ENCODE data around the gene CUBN. TPM values are rescaled to one million over a fixed set of nuclear protein-coding genes. Genes with fewer than 3 reads are reported as not detected.
"Not testable (repeated sequence)": the region's sequence is repeated elsewhere in the genome, so short reads cannot be mapped to it uniquely, and the experiment has no call there.

Gene CUBN
- total and polyA plus RNA-seq, 2 of the 13 experiments (the other 11 are each of a cell fraction or from before 2014, with no cell fraction given): 0.27 to 0.32 TPM

DNA sequence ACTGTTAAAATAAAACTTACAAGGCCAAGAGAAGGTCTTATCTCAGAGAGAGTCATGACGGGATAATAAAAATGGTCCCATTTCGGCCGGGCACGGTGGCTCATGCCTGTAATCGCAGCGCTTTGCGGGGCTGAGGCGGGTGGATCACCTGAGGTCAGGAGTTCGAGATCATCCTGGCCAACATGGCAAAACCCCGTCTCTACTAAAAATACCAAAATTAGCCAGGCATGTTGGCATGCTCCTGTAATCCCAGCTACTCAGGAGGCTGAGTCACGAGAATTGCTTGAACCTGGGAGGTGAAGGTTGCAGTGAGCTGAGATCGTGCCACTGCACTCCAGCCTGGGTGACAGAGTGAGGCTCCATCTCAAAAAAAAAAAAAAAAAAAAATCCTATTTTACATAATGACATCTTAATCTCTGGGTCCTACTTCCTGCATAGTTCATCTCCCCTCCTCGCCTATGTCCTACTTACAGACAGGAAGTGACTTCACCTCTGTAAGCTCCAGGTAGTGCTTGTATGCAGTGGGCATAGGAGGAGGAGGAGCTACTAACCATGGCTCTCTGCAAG lies 14.7 kb downstream of the CUBN start:
- H3K9me3 ChIP-seq (ENCODE audit: low read length); POLR2A ChIA-PET; ATAC-seq; H4K20me1 ChIP-seq (ENCODE audit: insufficient read depth, low read length); BruUV-seq (replicated peaks); DNase-seq (ENCODE audit: low spot score); in situ Hi-C loops (cut with HindIII; ENCODE audit: extremely low pct_ligation_motif_present, low pct_unique_long_range_greater_than_20kb); CTCF ChIA-PET (ENCODE audit: low intra/inter-chr PET ratio, low total read pairs); H3K4me3 ChIP-seq (replicated peaks in 1 of 3; ENCODE audit: insufficient read depth in 1 of 3, low read depth in 2 of 3, low read length in 3 of 3); H3K9ac ChIP-seq (ENCODE audit: insufficient read depth, low read depth, low read length); FAIRE-seq; H3K79me2 ChIP-seq (ENCODE audit: insufficient read depth, low read length); H3K4me2 ChIP-seq (ENCODE audit: low read depth, low read length); H2AFZ ChIP-seq (ENCODE audit: low read length); H3K27ac ChIP-seq (ENCODE audit: extremely low read length, insufficient read depth, low read length); H3K36me3 ChIP-seq (replicated peaks in 1 of 2; ENCODE audit: control insufficient read depth in 1 of 2, insufficient read depth in 2 of 2, low read length in 2 of 2); H3K27me3 ChIP-seq (ENCODE audit: control insufficient read depth in 1 of 2, insufficient read depth in 2 of 2, low read length in 2 of 2); intact Hi-C loops (cut with micrococcal nuclease; ENCODE audit: unreplicated experiment): not testable (repeated sequence)
- H3K4me1 ChIP-seq (ENCODE audit: insufficient read depth, low read length): peaks cover 16% of the 10 kb centered on the region
- WGBS (ENCODE audit: low lambda C conversion rate): 72% methylated on average over 10 of the region's 13 CpGs

GRCh38 chr10:17113889-17114540 lies 15.6 kb downstream of the CUBN start:
- Histone ChIP-seq H3K4me3 (replicated peaks in 1 of 3; ENCODE audit: insufficient read depth in 1 of 3, low read depth in 2 of 3, low read length in 3 of 3) (no peak overlapping the region), H3K4me2 (ENCODE audit: low read depth, low read length) (no peak overlapping the region), H3K36me3 (replicated peaks in 1 of 2; ENCODE audit: control insufficient read depth in 1 of 2, insufficient read depth in 2 of 2, low read length in 2 of 2) (no peaks in the 10 kb centered on the region), H2AFZ (ENCODE audit: low read length) (no peak overlapping the region), H3K27ac (ENCODE audit: extremely low read length, insufficient read depth, low read length) (no peak overlapping the region), H3K79me2 (ENCODE audit: insufficient read depth, low read length) (no peaks in the 10 kb centered on the region), H3K27me3 (ENCODE audit: control insufficient read depth in 1 of 2, insufficient read depth in 2 of 2, low read length in 2 of 2) (no peaks in the 10 kb centered on the region), H4K20me1 (ENCODE audit: insufficient read depth, low read length) (no peaks in the 10 kb centered on the region), H3K4me1 (ENCODE audit: insufficient read depth, low read length) (peaks cover 7% of the 10 kb centered on the region), H3K9me3 (ENCODE audit: low read length) (no peaks in the 10 kb centered on the region), H3K9ac (ENCODE audit: insufficient read depth, low read depth, low read length) (no peak overlapping the region)
- WGBS (ENCODE audit: low lambda C conversion rate): 53% methylated on average over 5 of the region's 7 CpGs
- no peak for ATAC-seq
- no peak for FAIRE-seq
- no peak for DNase-seq (ENCODE audit: low spot score)
- in situ Hi-C loops (cut with HindIII; ENCODE audit: extremely low pct_ligation_motif_present, low pct_unique_long_range_greater_than_20kb) (no loop called here), intact Hi-C loops (cut with micrococcal nuclease; ENCODE audit: unreplicated experiment) (no loop called here)
- ChIA-PET POLR2A (no interaction called here), CTCF (ENCODE audit: low intra/inter-chr PET ratio, low total read pairs) (no interaction called here)
- no TSS peak for BruUV-seq (replicated peaks)
- TF ChIP-seq ZNF230 (CRISPR knock-in tag; IDR thresholded peaks at IDR 0.05) (no peak), IRF9 (CRISPR knock-in tag; IDR thresholded peaks at IDR 0.05; ENCODE audit: borderline replicate concordance) (no peak), THAP7 (CRISPR knock-in tag; IDR thresholded peaks at IDR 0.05) (no peak), ZNF563 (CRISPR knock-in tag; IDR thresholded peaks at IDR 0.05) (no peak), KDM2A (CRISPR knock-in tag; IDR thresholded peaks at IDR 0.05; ENCODE audit: borderline replicate concordance, low read depth) (no peak), NFE2L1 (CRISPR knock-in tag; IDR thresholded peaks at IDR 0.05; ENCODE audit: borderline replicate concordance) (no peak), ZKSCAN5 (CRISPR knock-in tag; IDR thresholded peaks at IDR 0.05) (no peak), ELF3 (CRISPR knock-in tag; IDR thresholded peaks at IDR 0.05) (no peak), ZNF580 (CRISPR knock-in tag; IDR thresholded peaks at IDR 0.05; ENCODE audit: borderline replicate concordance, low read depth) (no peak), SALL1 (CRISPR knock-in tag; IDR thresholded peaks at IDR 0.05) (no peak), KLF13 (CRISPR knock-in tag; IDR thresholded peaks at IDR 0.05) (no peak), ELF1 (CRISPR knock-in tag; IDR thresholded peaks at IDR 0.05) (no peak), NR2C2 (CRISPR knock-in tag; IDR thresholded peaks at IDR 0.05; ENCODE audit: borderline replicate concordance) (no peak), SIN3A (IDR thresholded peaks at IDR 0.05; ENCODE audit: borderline replicate concordance, low read depth, low read length) (no peak), SIN3B (IDR thresholded peaks at IDR 0.05; ENCODE audit: low read length) (no peak), PAF1 (CRISPR knock-in tag; IDR thresholded peaks at IDR 0.05) (no peak), RARA (CRISPR knock-in tag; IDR thresholded peaks at IDR 0.05) (no peak)
